Measurements from ENCODE around the gene POLR1G. TPM values are rescaled to one million over a fixed set of nuclear protein-coding genes. Genes with fewer than 3 reads are reported as not detected.

The POLR1G gene, protein sequence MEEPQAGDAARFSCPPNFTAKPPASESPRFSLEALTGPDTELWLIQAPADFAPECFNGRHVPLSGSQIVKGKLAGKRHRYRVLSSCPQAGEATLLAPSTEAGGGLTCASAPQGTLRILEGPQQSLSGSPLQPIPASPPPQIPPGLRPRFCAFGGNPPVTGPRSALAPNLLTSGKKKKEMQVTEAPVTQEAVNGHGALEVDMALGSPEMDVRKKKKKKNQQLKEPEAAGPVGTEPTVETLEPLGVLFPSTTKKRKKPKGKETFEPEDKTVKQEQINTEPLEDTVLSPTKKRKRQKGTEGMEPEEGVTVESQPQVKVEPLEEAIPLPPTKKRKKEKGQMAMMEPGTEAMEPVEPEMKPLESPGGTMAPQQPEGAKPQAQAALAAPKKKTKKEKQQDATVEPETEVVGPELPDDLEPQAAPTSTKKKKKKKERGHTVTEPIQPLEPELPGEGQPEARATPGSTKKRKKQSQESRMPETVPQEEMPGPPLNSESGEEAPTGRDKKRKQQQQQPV
- 1 to 10 TPM in 3 of 5 donors, under 1 TPM in 2; 0.82 to 6.2 (median 5.0) TPM for total RNA-seq
- total RNA-seq (2013), result 3.6 TPM
- total RNA-seq, result 1.2 to 92.9 (median 5.7) reads per million in 29 experiments

GRCh38 chr19:45406226-45407090 is at the start of gene POLR1G:
TSS of gene POLR1G (plus strand) at chr19:45406644. CDS start at chr19:45406697, 53 bp downstream.
- ChIA-PET POLR2A (no interaction called here), CTCF (no interaction called here)

DNA sequence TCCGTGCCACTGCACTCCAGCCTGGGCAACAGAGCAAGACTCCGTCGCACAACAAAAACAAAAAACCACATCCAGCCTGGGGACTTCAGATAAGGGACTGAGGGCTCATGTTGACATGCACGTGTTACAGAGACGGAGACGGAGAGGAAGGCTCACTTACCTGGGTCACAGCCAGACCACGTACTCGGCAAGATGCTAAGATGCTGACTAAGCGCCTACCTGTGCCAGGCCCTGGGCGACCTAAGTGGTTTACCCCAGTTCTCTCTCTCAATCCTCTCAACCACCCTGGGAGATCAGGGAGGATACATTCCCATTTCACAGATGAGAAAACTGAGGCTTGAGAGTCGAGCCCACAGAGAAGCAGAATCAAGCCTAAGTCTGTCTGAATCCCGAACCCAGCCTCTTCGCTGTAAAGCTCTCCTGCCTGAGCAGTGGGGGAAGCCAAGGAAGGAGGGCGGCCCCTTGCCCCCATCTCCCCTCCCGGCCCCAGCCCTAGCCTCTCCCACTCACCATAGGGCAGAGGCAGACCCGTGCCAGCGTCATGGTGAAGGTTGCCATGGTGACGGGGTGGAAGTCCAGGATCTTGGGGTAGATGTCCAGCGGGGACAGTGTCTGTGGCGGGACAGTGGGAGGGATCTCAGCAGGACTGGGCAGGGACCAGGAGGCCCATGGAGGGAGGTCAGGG is 49.5 kb upstream of the POLR1G start:
- no peak for ATAC-seq (replicated peaks in 1 of 4)
- DNase-seq, result no peak
- POLR2A ChIA-PET, result no interaction called here
- Histone ChIP-seq H3K36me3 (ENCODE audit: control insufficient read depth in 2 of 2, extremely low read depth in 1 of 2, insufficient read depth in 1 of 2, low read length in 1 of 2) (peaks cover 10 to 19% of the 10 kb centered on the region in 2 donors), H3K9me3 (no peaks in the 10 kb centered on the region), H3K4me3 (ENCODE audit: control insufficient read depth in 1 of 2, extremely low read depth in 1 of 2, low read length in 1 of 2) (no peak overlapping the region), H3K27me3 (replicated peaks in 1 of 2; ENCODE audit: control insufficient read depth in 2 of 2, extremely low read depth in 1 of 2, insufficient read depth in 2 of 2, low read length in 1 of 2) (no peaks in the 10 kb centered on the region), H3K27ac (ENCODE audit: low read length) (no peak overlapping the region), H3K4me1 (ENCODE audit: control insufficient read depth in 1 of 2, extremely low read depth in 1 of 2, insufficient read depth in 2 of 2, low read length in 2 of 2) (peaks cover 0 to 4% of the 10 kb centered on the region in 2 experiments)
- no peak overlapping the region for H3K27ac Mint-ChIP-seq
- no peak overlapping the region for H3K4me3 Mint-ChIP-seq
- CTCF ChIA-PET, result no interaction called here
- no peaks in the 10 kb centered on the region for H3K9me3 Mint-ChIP-seq
- 87% methylated on average over 10 of the region's 20 CpGs for WGBS (ENCODE audit: insufficient coverage)
- H3K27me3 Mint-ChIP-seq, result no peaks in the 10 kb centered on the region
- no peaks in the 10 kb centered on the region for H3K4me1 Mint-ChIP-seq
- H3K36me3 Mint-ChIP-seq, result peaks cover 38% of the 10 kb centered on the region

More at GRCh38 chr19:45406226-45407090, at the start of gene POLR1G:
- Histone ChIP-seq H3K27ac (ENCODE audit: low read length) (peak within 1 kb of the TSS; percentile 84), H3K4me3 (ENCODE audit: control insufficient read depth in 1 of 2, extremely low read depth in 1 of 2, low read length in 1 of 2) (peak within 1 kb of the TSS; percentile 76 to 92), H3K27me3 (replicated peaks in 1 of 2; ENCODE audit: control insufficient read depth in 2 of 2, extremely low read depth in 1 of 2, insufficient read depth in 2 of 2, low read length in 1 of 2) (peaks cover 0 to 34% of the 10 kb centered on the region in 2 experiments), H3K4me1 (ENCODE audit: control insufficient read depth in 1 of 2, extremely low read depth in 1 of 2, insufficient read depth in 2 of 2, low read length in 2 of 2) (peaks cover 3 to 42% of the 10 kb centered on the region in 2 experiments), H3K36me3 (ENCODE audit: control insufficient read depth in 2 of 2, extremely low read depth in 1 of 2, insufficient read depth in 1 of 2, low read length in 1 of 2) (no peaks in the 10 kb centered on the region), H3K9me3 (no peaks in the 10 kb centered on the region)
- WGBS (ENCODE audit: insufficient coverage), result 1% methylated on average over 49 of the region's 51 CpGs
- H3K4me3 Mint-ChIP-seq, result peak within 1 kb of the TSS; percentile 91 to 98 (median 92)
- peak; percentile 55 to 84 (median 68) for DNase-seq
- no peaks in the 10 kb centered on the region for H3K9me3 Mint-ChIP-seq
- no peaks in the 10 kb centered on the region for H3K36me3 Mint-ChIP-seq
- H3K27ac Mint-ChIP-seq, result peak within 1 kb of the TSS; percentile 93 to 95
- peaks cover 17 to 24% of the 10 kb centered on the region in 2 donors for H3K27me3 Mint-ChIP-seq
- ATAC-seq (replicated peaks in 1 of 4), result peak; percentile 76 to 83 (median 80)
- H3K4me1 Mint-ChIP-seq, result peaks cover 32 to 47% (median 36%) of the 10 kb centered on the region in 3 donors

- Histone ChIP-seq H3K4me3 (ENCODE audit: control insufficient read depth in 1 of 2, extremely low read depth in 1 of 2, low read length in 1 of 2) (no peak overlapping the region), H3K9me3 (no peaks in the 10 kb centered on the region), H3K27me3 (replicated peaks in 1 of 2; ENCODE audit: control insufficient read depth in 2 of 2, extremely low read depth in 1 of 2, insufficient read depth in 2 of 2, low read length in 1 of 2) (no peaks in the 10 kb centered on the region), H3K4me1 (ENCODE audit: control insufficient read depth in 1 of 2, extremely low read depth in 1 of 2, insufficient read depth in 2 of 2, low read length in 2 of 2) (peaks cover 0 to 4% of the 10 kb centered on the region in 2 experiments), H3K27ac (ENCODE audit: low read length) (no peak overlapping the region), H3K36me3 (ENCODE audit: control insufficient read depth in 2 of 2, extremely low read depth in 1 of 2, insufficient read depth in 1 of 2, low read length in 1 of 2) (peaks cover 10 to 22% of the 10 kb centered on the region in 2 donors)
- DNase-seq (no peak), ATAC-seq (replicated peaks in 1 of 4) (no peak)
- WGBS (ENCODE audit: insufficient coverage), result 100% methylated on average over 7 of the region's 11 CpGs
- H3K27ac Mint-ChIP-seq, result no peak overlapping the region
- ChIA-PET CTCF (no interaction called here), POLR2A (no interaction called here)
- no peaks in the 10 kb centered on the region for H3K9me3 Mint-ChIP-seq
- no peaks in the 10 kb centered on the region for H3K27me3 Mint-ChIP-seq
- no peak overlapping the region for H3K4me3 Mint-ChIP-seq
- H3K4me1 Mint-ChIP-seq, result no peaks in the 10 kb centered on the region
- H3K36me3 Mint-ChIP-seq, result peaks cover 38% of the 10 kb centered on the region
Observed at GRCh38 chr19:45357445-45357783, 49.0 kb upstream of the POLR1G start.

DNA sequence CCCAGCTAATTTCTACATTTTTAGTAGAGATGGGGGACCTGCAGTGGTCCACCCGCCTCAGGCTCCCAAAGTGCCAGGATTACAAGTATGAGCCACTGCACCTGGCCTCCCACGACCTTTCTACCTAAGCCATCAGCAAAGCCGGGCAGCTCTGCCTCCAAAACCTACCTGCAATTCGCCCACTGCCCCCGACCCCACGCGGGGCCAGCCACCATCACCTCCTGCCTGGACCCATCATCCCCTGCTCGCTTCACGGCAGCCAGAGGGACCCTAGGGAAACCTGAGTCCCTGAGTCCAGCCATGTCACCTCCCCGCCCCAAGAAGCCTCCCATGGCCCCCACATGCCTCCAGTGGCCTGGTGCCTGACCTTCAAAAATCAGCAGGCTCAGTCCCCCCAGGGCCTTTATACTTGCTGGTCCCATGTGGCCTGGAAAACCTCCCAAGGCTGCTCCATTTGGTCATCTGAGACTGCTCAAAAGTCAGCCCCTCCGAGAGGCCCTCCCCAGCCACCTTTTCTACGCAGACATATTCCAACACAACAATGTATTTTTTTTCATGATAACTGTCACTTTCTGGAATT is 48.1 kb upstream of the POLR1G start:
- Mint-ChIP-seq H3K4me3 (no peak overlapping the region), H3K36me3 (peaks cover 36% of the 10 kb centered on the region), H3K27me3 (no peaks in the 10 kb centered on the region), H3K9me3 (no peaks in the 10 kb centered on the region), H3K4me1 (no peaks in the 10 kb centered on the region), H3K27ac (no peak overlapping the region)
- H3K27me3 ChIP-seq (replicated peaks in 1 of 2; ENCODE audit: control insufficient read depth in 2 of 2, extremely low read depth in 1 of 2, insufficient read depth in 2 of 2, low read length in 1 of 2), result no peaks in the 10 kb centered on the region
- no peaks in the 10 kb centered on the region for H3K9me3 ChIP-seq
- no peak for DNase-seq
- ChIA-PET POLR2A (interaction anchor here in 1 of 2 donors (0.6 kb wide), 1 partner anchor 279 kb away, joined by 8 read pairs; no protein-coding TSS in a partner anchor), CTCF (no interaction called here)
- peaks cover 0 to 4% of the 10 kb centered on the region in 2 experiments for H3K4me1 ChIP-seq (ENCODE audit: control insufficient read depth in 1 of 2, extremely low read depth in 1 of 2, insufficient read depth in 2 of 2, low read length in 2 of 2)
- ATAC-seq (replicated peaks in 1 of 4), result no peak
- no peak overlapping the region for H3K27ac ChIP-seq (ENCODE audit: low read length)
- 95% methylated on average over 10 of the region's 12 CpGs for WGBS (ENCODE audit: insufficient coverage)
- no peak overlapping the region for H3K4me3 ChIP-seq (ENCODE audit: control insufficient read depth in 1 of 2, extremely low read depth in 1 of 2, low read length in 1 of 2)
- peaks cover 16 to 21% of the 10 kb centered on the region in 2 donors for H3K36me3 ChIP-seq (ENCODE audit: control insufficient read depth in 2 of 2, extremely low read depth in 1 of 2, insufficient read depth in 1 of 2, low read length in 1 of 2)

DNA sequence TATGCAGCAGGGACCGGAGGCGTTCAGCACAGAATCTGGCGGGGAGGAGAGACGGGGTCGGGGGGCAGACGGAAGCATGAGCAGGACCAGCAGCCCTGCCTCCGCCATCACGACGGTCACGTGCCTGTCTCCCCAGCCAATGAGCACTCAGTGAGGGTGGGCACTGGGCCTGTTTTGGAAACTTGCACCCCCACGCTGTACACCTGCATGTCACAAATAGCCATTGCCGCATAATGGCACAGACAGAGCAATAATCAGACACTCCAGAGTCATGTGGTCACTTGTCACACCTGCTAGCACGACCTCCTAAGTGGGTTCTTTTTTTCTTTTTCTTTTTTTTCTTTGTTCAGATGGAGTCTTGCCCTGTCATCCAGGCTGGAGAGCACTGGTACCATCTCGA is 44.8 kb upstream of the POLR1G start:
- ATAC-seq (replicated peaks in 1 of 4) (no peak), DNase-seq (no peak)
- Mint-ChIP-seq H3K4me3 (no peak overlapping the region), H3K27ac (no peak overlapping the region), H3K9me3 (no peaks in the 10 kb centered on the region), H3K36me3 (peaks cover 25% of the 10 kb centered on the region), H3K4me1 (no peaks in the 10 kb centered on the region), H3K27me3 (no peaks in the 10 kb centered on the region)
- 95% methylated on average over 14 of the region's 14 CpGs for WGBS (ENCODE audit: insufficient coverage)
- no peaks in the 10 kb centered on the region for H3K27me3 ChIP-seq (replicated peaks in 1 of 2; ENCODE audit: control insufficient read depth in 2 of 2, extremely low read depth in 1 of 2, insufficient read depth in 2 of 2, low read length in 1 of 2)
- H3K36me3 ChIP-seq (ENCODE audit: control insufficient read depth in 2 of 2, extremely low read depth in 1 of 2, insufficient read depth in 1 of 2, low read length in 1 of 2), result peaks cover 17 to 26% of the 10 kb centered on the region in 2 donors
- H3K4me3 ChIP-seq (ENCODE audit: control insufficient read depth in 1 of 2, extremely low read depth in 1 of 2, low read length in 1 of 2), result no peak overlapping the region
- H3K9me3 ChIP-seq, result no peaks in the 10 kb centered on the region
- CTCF ChIA-PET, result no interaction called here
- H3K4me1 ChIP-seq (ENCODE audit: control insufficient read depth in 1 of 2, extremely low read depth in 1 of 2, insufficient read depth in 2 of 2, low read length in 2 of 2), result no peaks in the 10 kb centered on the region
- no peak overlapping the region for H3K27ac ChIP-seq (ENCODE audit: low read length)
- POLR2A ChIA-PET, result no interaction called here

DNA sequence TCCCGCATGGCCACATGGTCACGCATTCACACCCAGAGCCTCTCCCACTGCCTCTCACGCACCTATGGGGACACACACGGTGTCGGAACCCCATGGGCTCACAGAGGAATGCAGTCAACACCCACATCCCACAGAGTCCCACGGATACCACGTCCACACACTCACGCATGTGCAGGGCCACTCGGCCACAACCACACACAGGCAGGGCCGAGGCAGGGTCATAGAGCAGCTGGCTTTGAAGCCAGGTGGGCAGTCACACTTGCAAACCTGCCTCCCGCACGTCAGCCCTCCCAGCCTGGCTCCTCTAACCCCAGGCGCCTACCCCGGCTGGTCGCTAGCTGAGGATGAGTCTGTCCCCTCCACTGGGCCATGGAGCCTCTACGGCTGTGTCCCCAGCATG is 44.2 kb upstream of the POLR1G start:
- Histone ChIP-seq H3K36me3 (ENCODE audit: control insufficient read depth in 2 of 2, extremely low read depth in 1 of 2, insufficient read depth in 1 of 2, low read length in 1 of 2) (peaks cover 17 to 26% of the 10 kb centered on the region in 2 donors), H3K4me3 (ENCODE audit: control insufficient read depth in 1 of 2, extremely low read depth in 1 of 2, low read length in 1 of 2) (no peak overlapping the region), H3K27me3 (replicated peaks in 1 of 2; ENCODE audit: control insufficient read depth in 2 of 2, extremely low read depth in 1 of 2, insufficient read depth in 2 of 2, low read length in 1 of 2) (no peaks in the 10 kb centered on the region), H3K27ac (ENCODE audit: low read length) (no peak overlapping the region), H3K4me1 (ENCODE audit: control insufficient read depth in 1 of 2, extremely low read depth in 1 of 2, insufficient read depth in 2 of 2, low read length in 2 of 2) (no peaks in the 10 kb centered on the region), H3K9me3 (no peaks in the 10 kb centered on the region)
- CTCF ChIA-PET, result no interaction called here
- no peak overlapping the region for H3K4me3 Mint-ChIP-seq
- WGBS (ENCODE audit: insufficient coverage), result 87% methylated on average over 12 of the region's 16 CpGs
- DNase-seq (no peak), ATAC-seq (replicated peaks in 1 of 4) (no peak)
- peaks cover 22% of the 10 kb centered on the region for H3K36me3 Mint-ChIP-seq
- no peaks in the 10 kb centered on the region for H3K9me3 Mint-ChIP-seq
- H3K27ac Mint-ChIP-seq, result no peak overlapping the region
- H3K27me3 Mint-ChIP-seq, result no peaks in the 10 kb centered on the region
- H3K4me1 Mint-ChIP-seq, result no peaks in the 10 kb centered on the region
- POLR2A ChIA-PET, result no interaction called here
